ENCODE measurements around the gene LEMD2.

Gene LEMD2

GRCh38 chr6:33769248-33769821 lies 19.6 kb downstream of the LEMD2 start:
- H3K4me3 ChIP-seq (ENCODE audit: low read length), result no peak overlapping the region
- no peak for TF ChIP-seq CTCF (IDR thresholded peaks at IDR 0.05; ENCODE audit: insufficient read depth, low read depth, low read length, missing control alignments)
- DNase-seq (ENCODE audit: low read depth), result no peak

- peak; percentile 92 for TF ChIP-seq CTCF (IDR thresholded peaks at IDR 0.05; ENCODE audit: insufficient read depth, low read depth, low read length, missing control alignments)
- peak; percentile 75 for DNase-seq (ENCODE audit: low read depth)
- no peak overlapping the region for H3K4me3 ChIP-seq (ENCODE audit: low read length)
Observed at GRCh38 chr6:33768644-33769120, 20.2 kb downstream of the LEMD2 start.

- no peak for DNase-seq (ENCODE audit: low read depth)
- TF ChIP-seq CTCF (IDR thresholded peaks at IDR 0.05; ENCODE audit: insufficient read depth, low read depth, low read length, missing control alignments), result no peak
- H3K4me3 ChIP-seq (ENCODE audit: low read length), result no peak overlapping the region
Observed at GRCh38 chr6:33766921-33767907, 21.7 kb downstream of the LEMD2 start.

- DNase-seq (ENCODE audit: low read depth), result no peak
- H3K4me3 ChIP-seq (ENCODE audit: low read length), result no peak overlapping the region
- TF ChIP-seq CTCF (IDR thresholded peaks at IDR 0.05; ENCODE audit: insufficient read depth, low read depth, low read length, missing control alignments), result no peak
Observed at GRCh38 chr6:33765368-33765767, 23.6 kb downstream of the LEMD2 start.

- no peak overlapping the region for H3K4me3 ChIP-seq (ENCODE audit: low read length)
- no peak for TF ChIP-seq CTCF (IDR thresholded peaks at IDR 0.05; ENCODE audit: insufficient read depth, low read depth, low read length, missing control alignments)
Observed at GRCh38 chr6:33764036-33764435, 24.9 kb downstream of the LEMD2 start.

GRCh38 chr6:33763483-33763882 lies 25.4 kb downstream of the LEMD2 start:
- no peak for DNase-seq (ENCODE audit: low read depth)

More at GRCh38 chr6:33764036-33764435, 24.9 kb downstream of the LEMD2 start:
- DNase-seq (ENCODE audit: low read depth), result no peak

More at GRCh38 chr6:33763483-33763882, 25.4 kb downstream of the LEMD2 start:
- no peak for TF ChIP-seq CTCF (IDR thresholded peaks at IDR 0.05; ENCODE audit: insufficient read depth, low read depth, low read length, missing control alignments)
- no peak overlapping the region for H3K4me3 ChIP-seq (ENCODE audit: low read length)
